H1 (cell line): ENCODE measurements around the gene TPPP2. TPM values are rescaled to one million over a fixed set of nuclear protein-coding genes. Genes with fewer than 3 reads are reported as not detected.
A peak's percentile ranks its signal among the peaks of the same experiment; 100 is the strongest.

ENCODE experiments used
- CTCF ChIA-PET: fragments of 300-600 bp; sonication (Branson Sonifier 250); formaldehyde crosslinking; loops from one replicate; lab custom pipeline; 2021; ENCODE audit not compliant: partially characterized antibody; lab: Charles Lee
- POLR2A ChIA-PET: fragments of 300-600 bp; sonication (Branson Sonifier 250); formaldehyde crosslinking; loops from one replicate; lab custom pipeline; 2021; ENCODE audit warnings: inconsistent platforms; ENCODE audit not compliant: partially characterized antibody; lab: Charles Lee
- DNase-seq, 2 experiments: peaks; one replicate each; pipeline versions ENCODE4 v3.0.0 to v3.0.0-alpha.2; 2010 to 2022; ENCODE audit warnings: low spot score in 2 of 2, low read depth in 1 of 2, mixed read lengths in 1 of 2
- FAIRE-seq: peaks from 2 replicates; lab custom pipeline; 2011; peaks lifted over from hg19 to GRCh38; lab: Jason Lieb, UNC
- H2AFZ ChIP-seq: 2 replicates; pipeline ENCODE4 v1.8.1; 2012; ENCODE audit warnings: low read length, inconsistent platforms
- H2AK5ac ChIP-seq: 2 replicates; pipeline ENCODE4 v1.6.1; 2013; ENCODE audit warnings: low read depth, low read length
- H2BK120ac ChIP-seq: replicated peaks from 2 replicates; pipeline ENCODE3; 2013; ENCODE audit warnings: low read depth, low read length, inconsistent platforms
- H2BK12ac ChIP-seq: 2 replicates; pipeline ENCODE4 v1.6.1; 2013; ENCODE audit warnings: low read depth, low read length
- H2BK15ac ChIP-seq: 2 replicates; pipeline ENCODE4 v1.6.1; 2013; ENCODE audit warnings: low read length
- H2BK20ac ChIP-seq: 2 replicates; pipeline ENCODE4 v1.6.1; 2013; ENCODE audit warnings: low read length
- H2BK5ac ChIP-seq: 2 replicates; pipeline ENCODE4 v1.6.1; 2013; ENCODE audit warnings: low read depth, low read length
- H3K14ac ChIP-seq: 2 replicates; pipeline ENCODE4 v1.6.1; 2013; ENCODE audit warnings: inconsistent platforms; ENCODE audit not compliant: insufficient read length
- H3K18ac ChIP-seq: 2 replicates; pipeline ENCODE4 v1.6.1; 2013; ENCODE audit warnings: low read length; ENCODE audit errors: extremely low read depth
- H3K23ac ChIP-seq: 2 replicates; pipeline ENCODE4 v1.6.1; 2013; ENCODE audit warnings: inconsistent platforms; ENCODE audit not compliant: insufficient read length
- H3K23me2 ChIP-seq: 2 replicates; pipeline ENCODE4 v1.6.1; 2013; ENCODE audit warnings: low read depth, low read length
- H3K27ac ChIP-seq: 2 replicates; pipeline ENCODE4 v1.6.1; 2011; ENCODE audit warnings: low read depth, low read length, inconsistent platforms
- H3K27me3 ChIP-seq, 4 experiments: replicated peaks in 1 of 4; 1 replicate in 1 of 4; 2 replicates in 3 of 4; pipeline versions ENCODE4 v1.6.1 to v1.8.1; 2011 to 2013; ENCODE audit warnings: low read length in 3 of 4, mild to moderate bottlenecking in 3 of 4, inconsistent platforms in 2 of 4, mixed read lengths in 2 of 4, moderate library complexity in 1 of 4; ENCODE audit not compliant: control insufficient read depth in 3 of 4, insufficient read depth in 3 of 4; ENCODE audit errors: extremely low read depth in 1 of 4
- H3K36me3 ChIP-seq, 4 experiments: 2 replicates each; pipeline versions ENCODE4 v1.6.1 to v1.8.1; 2011 to 2013; ENCODE audit warnings: mild to moderate bottlenecking in 4 of 4, low read length in 3 of 4, moderate library complexity in 2 of 4, control low read depth in 1 of 4, inconsistent platforms in 1 of 4; ENCODE audit not compliant: insufficient read depth in 4 of 4, control insufficient read depth in 2 of 4
- H3K4ac ChIP-seq: replicated peaks from 2 replicates; pipeline ENCODE3; 2013; ENCODE audit warnings: low read length, low read depth, mixed read lengths, inconsistent platforms; ENCODE audit not compliant: insufficient read length
- H3K4me1 ChIP-seq, 4 experiments: replicated peaks in 1 of 4; 1 replicate in 1 of 4; 2 replicates in 3 of 4; pipeline versions ENCODE4 v1.6.1 to v1.8.1; 2011 to 2013; ENCODE audit warnings: low read length in 3 of 4, inconsistent platforms in 2 of 4, mixed read lengths in 1 of 4; ENCODE audit not compliant: insufficient read depth in 4 of 4, control insufficient read depth in 3 of 4
- H3K4me2 ChIP-seq, 2 experiments: 2 replicates each; pipeline versions ENCODE4 v1.6.1 to v1.8.1; 2011 to 2013; ENCODE audit warnings: low read depth in 2 of 2, low read length in 2 of 2, control low read depth in 1 of 2, inconsistent platforms in 1 of 2, mild to moderate bottlenecking in 1 of 2; ENCODE audit not compliant: insufficient read depth in 1 of 2
- H3K4me3 ChIP-seq, 4 experiments: fragments of 200-600, 300-600 bp in 1 of 4; sonication (generic), shearing (Covaris generic), sonication (Bioruptor Twin) in 1 of 4; 2 replicates each; pipeline versions ENCODE4 v1.5.1 to v1.8.1; 2011 to 2016; ENCODE audit warnings: low read length in 4 of 4, low read depth in 3 of 4, control low read depth in 2 of 4, inconsistent platforms in 2 of 4, mild to moderate bottlenecking in 2 of 4, mixed read lengths in 1 of 4, moderate library complexity in 1 of 4; ENCODE audit not compliant: insufficient read depth in 2 of 4; ENCODE audit errors: extremely low read depth in 1 of 4
- H3K56ac ChIP-seq: replicated peaks from 2 replicates; pipeline ENCODE3; 2013; ENCODE audit warnings: low read depth, mild to moderate bottlenecking, mixed read lengths, low read length, inconsistent platforms; ENCODE audit not compliant: insufficient read length
- H3K79me1 ChIP-seq: 2 replicates; pipeline ENCODE4 v1.6.1; 2013; ENCODE audit warnings: low read depth, low read length, control low read depth
- H3K79me2 ChIP-seq, 2 experiments: 2 replicates each; pipeline versions ENCODE4 v1.6.1 to v1.8.1; 2012 to 2013; ENCODE audit warnings: low read length in 2 of 2, mild to moderate bottlenecking in 2 of 2, inconsistent platforms in 1 of 2; ENCODE audit not compliant: insufficient read depth in 2 of 2, control insufficient read depth in 1 of 2
- H3K9ac ChIP-seq, 4 experiments: replicated peaks in 1 of 4; 1 replicate in 1 of 4; 2 replicates in 3 of 4; pipeline versions ENCODE4 v1.6.1 to v1.8.1; 2011 to 2013; ENCODE audit warnings: low read depth in 3 of 4, low read length in 3 of 4, control low read depth in 2 of 4, mild to moderate bottlenecking in 2 of 4, moderate library complexity in 2 of 4, inconsistent platforms in 1 of 4; ENCODE audit errors: extremely low read depth in 1 of 4
- H3K9me3 ChIP-seq, 2 experiments: 2 replicates each; pipeline versions ENCODE4 v1.6.1 to v1.8.1; 2012 to 2013; ENCODE audit warnings: mild to moderate bottlenecking in 2 of 2, moderate library complexity in 2 of 2, control low read depth in 1 of 2, inconsistent platforms in 1 of 2, low read depth in 1 of 2, low read length in 1 of 2, mixed read lengths in 1 of 2; ENCODE audit not compliant: insufficient read depth in 2 of 2
- H4K20me1 ChIP-seq, 2 experiments: replicated peaks in 1 of 2; 2 replicates each; pipeline versions ENCODE3 to v1.8.1; 2011 to 2013; ENCODE audit warnings: inconsistent platforms in 2 of 2, low read length in 2 of 2, mild to moderate bottlenecking in 1 of 2; ENCODE audit not compliant: insufficient read depth in 2 of 2, control insufficient read depth in 1 of 2
- H4K5ac ChIP-seq: 2 replicates; pipeline ENCODE4 v1.6.1; 2013; ENCODE audit warnings: low read length, low read depth, mixed read lengths, inconsistent platforms; ENCODE audit not compliant: insufficient read length
- H4K8ac ChIP-seq: 2 replicates; pipeline ENCODE4 v1.8.0; 2013; ENCODE audit warnings: mild to moderate bottlenecking, moderate library complexity, low read length, inconsistent platforms; ENCODE audit not compliant: insufficient read depth; ENCODE audit errors: extremely low read depth
- H4K91ac ChIP-seq: replicated peaks from 2 replicates; pipeline ENCODE3; 2013; ENCODE audit warnings: low read length, mixed read lengths, inconsistent platforms; ENCODE audit not compliant: insufficient read length
- ASH2L ChIP-seq: fragments of 200-600, 300-600 bp; sonication (generic); IDR thresholded peaks from one replicate; pipeline ENCODE4 v1.7.1; 2017; ENCODE audit warnings: low read length
- ATF3 ChIP-seq: IDR thresholded peaks from 2 replicates; pipeline ENCODE4 v1.6.1; 2011; ENCODE audit warnings: low read depth, mild to moderate bottlenecking, low read length; ENCODE audit not compliant: insufficient read depth
- CBX5 ChIP-seq: fragments of 300-800, 300-1000 bp; sonication (generic); IDR thresholded peaks from 2 replicates; pipeline ENCODE4 v1.7.1; 2016; ENCODE audit warnings: antibody characterized with exemption, low read length, low read depth
- EGR1 ChIP-seq: IDR thresholded peaks from 2 replicates; pipeline ENCODE4 v1.6.1; 2011; ENCODE audit warnings: low read depth, low read length, borderline replicate concordance
- FOSL1 ChIP-seq: IDR thresholded peaks from 2 replicates; pipeline ENCODE4 v1.6.1; 2011; ENCODE audit warnings: mild to moderate bottlenecking, low read depth, low read length, moderate library complexity; ENCODE audit not compliant: insufficient read depth
- GTF2F1 ChIP-seq: IDR thresholded peaks from 2 replicates; pipeline ENCODE4 v1.6.1; 2012; ENCODE audit warnings: low read depth, low read length, improper control_type of control experiment, borderline replicate concordance
- HDAC6 ChIP-seq: IDR thresholded peaks from one replicate; pipeline ENCODE4 v1.7.1; 2012; ENCODE audit warnings: low read depth, mild to moderate bottlenecking, inconsistent platforms, low read length, moderate library complexity
- JUND ChIP-seq: IDR thresholded peaks from 2 replicates; pipeline ENCODE4 v1.6.1; 2011; ENCODE audit warnings: mild to moderate bottlenecking, improper control_type of control experiment, low read length
- SIRT6 ChIP-seq: IDR thresholded peaks from one replicate; pipeline ENCODE4 v1.7.1; 2012; ENCODE audit warnings: low read length, inconsistent platforms
- SIX5 ChIP-seq: IDR thresholded peaks from 2 replicates; pipeline ENCODE4 v1.6.1; 2011; ENCODE audit warnings: mild to moderate bottlenecking, low read depth, low read length
- SP4 ChIP-seq: IDR thresholded peaks from 2 replicates; pipeline ENCODE4 v1.6.1; 2012; ENCODE audit warnings: low read length, inconsistent platforms
- TAF1 ChIP-seq: IDR thresholded peaks from 2 replicates; pipeline ENCODE4 v1.6.1; 2011; ENCODE audit warnings: mild to moderate bottlenecking, low read depth, low read length
- TCF12 ChIP-seq: IDR thresholded peaks from 2 replicates; pipeline ENCODE4 v1.6.1; 2011; ENCODE audit warnings: low read depth, mild to moderate bottlenecking, low read length
- ZNF274 ChIP-seq: IDR thresholded peaks from 2 replicates; pipeline ENCODE4 v1.7.0; 2012; ENCODE audit warnings: low read length, borderline replicate concordance; ENCODE audit errors: extremely low read depth
- WGBS, 2 experiments: shearing (Covaris generic) in 1 of 2; methylation state at CpG; one replicate each; pipeline versions ENCODE4 v1.1.6 to v1.1.7; 2013 to 2015; ENCODE audit warnings: low lambda C conversion rate in 2 of 2, mixed read lengths in 2 of 2, inconsistent platforms in 1 of 2, low coverage in 1 of 2, missing lambda C conversion rate in 1 of 2; ENCODE audit not compliant: insufficient replicate concordance in 2 of 2, insufficient coverage in 1 of 2, insufficient read length in 1 of 2; ENCODE audit errors: extremely low coverage in 1 of 2, missing lambda C conversion rate in 1 of 2; 5-methylcytosine and 5-hydroxymethylcytosine counted together
- polyA plus RNA-seq, 7 experiments: library from polyadenylated mRNA; depleted of rRNA in 3 of 7; stranded (reverse) in 5 of 7; unstranded in 2 of 7; fragments of >200 nt in 5 of 7; fragments of 200-250 nt in 2 of 7; gene quantifications; 1 replicate in 5 of 7; 2 replicates in 1 of 7; 4 replicates in 1 of 7; pipeline versions ENCODE4 v1.2.1 to v1.2.3, GENCODE V29; 2011 to 2013; ENCODE audit warnings: missing spikeins in 2 of 7, mixed read lengths in 2 of 7
- total RNA-seq: library from RNA; stranded (reverse); fragmentation: NEBNext Ultra II Directional; extraction: Animal tissue kit (Norgen Biotek cat#: 25700); gene quantifications from 2 replicates; pipeline ENCODE4 v1.2.1, GENCODE V29; 2021

The TPPP2 gene
- total and polyA plus RNA-seq, 2 of the 8 experiments (the other 6 are each of a cell fraction or from before 2014, with no cell fraction given), result not detected

GRCh38 chr14:21072781-21073339 lies 42.8 kb downstream of the TPPP2 start:
- POLR2A ChIA-PET, result interaction anchor here (2.4 to 12.4 kb wide), 4 partner anchors 11 to 30 kb away, joined by 17 to 245 read pairs (median 106); partner anchors contain the start of genes TMEM253 and ZNF219
- Histone ChIP-seq H2BK120ac (no peak overlapping the region), H4K5ac (no peak overlapping the region), H4K91ac (no peak overlapping the region), H3K56ac (no peak overlapping the region), H3K23me2 (peaks cover 25% of the 10 kb centered on the region; the same call in 1 of the 2 replicates), H2AFZ (no peak overlapping the region), H3K36me3 (peaks cover 29 to 41% (median 38%) of the 10 kb centered on the region in 4 experiments), H2BK5ac (no peak overlapping the region), H3K4ac (no peak overlapping the region), H2BK12ac (no peak overlapping the region), H3K27me3 (peaks cover 0 to 4% (median 0%) of the 10 kb centered on the region in 4 experiments; a peak in 2 of 7 replicates), H4K8ac (no peak overlapping the region; the same call in 1 of the 2 replicates), H3K23ac (no peak overlapping the region), H3K4me1 (peaks cover 3 to 14% (median 7%) of the 10 kb centered on the region in 4 experiments), H3K27ac (no peak overlapping the region), H3K14ac (no peak overlapping the region), H3K9me3 (no peaks in the 10 kb centered on the region), H2AK5ac (no peak overlapping the region), H2BK15ac (no peak overlapping the region), H4K20me1 (peaks cover 2 to 5% of the 10 kb centered on the region in 2 experiments), H2BK20ac (no peak overlapping the region), H3K4me2 (peak overlapping the region in 1 of 2 experiments; percentile 94; a peak in 1 of 4 replicates), H3K4me3 (no peak overlapping the region), H3K79me1 (no peaks in the 10 kb centered on the region; the same call in none of the 2 replicates), H3K79me2 (peaks cover 0 to 13% of the 10 kb centered on the region in 2 experiments; a peak in 2 of 4 replicates), H3K18ac (no peak overlapping the region), H3K9ac (no peak overlapping the region)
- CTCF ChIA-PET, result interaction anchor here (1.1 to 6.6 kb wide), 14 partner anchors 9 to 215 kb away, joined by 3 to 110 read pairs (median 14); partner anchors contain the start of genes NDRG2 and TMEM253
- DNase-seq (no peak), FAIRE-seq (no peak)
- WGBS, 2 experiments, result 92% methylated on average over 9 of the region's 9 CpGs; no CpG with 5 or more reads in 1 of the 2 experiments
- TF ChIP-seq CBX5, result no peak
- no peak for TF ChIP-seq ASH2L
- no peak for TF ChIP-seq GTF2F1
- no peak for TF ChIP-seq HDAC6
- TF ChIP-seq TAF1, result no peak
- no peak for TF ChIP-seq JUND
- no peak for TF ChIP-seq EGR1
- TF ChIP-seq SIX5, result no peak
- no peak for TF ChIP-seq SIRT6
- no peak for TF ChIP-seq SP4
- TF ChIP-seq TCF12, result no peak
- no peak for TF ChIP-seq ATF3
- TF ChIP-seq ZNF274, result no peak
- no peak for TF ChIP-seq FOSL1
